OCI-LY1 (cell line): ENCODE data around the gene FUT8.

ENCODE experiments used
- CTCF ChIP-seq: fragments of 200-600 bp; sonication (generic), shearing (Covaris generic); IDR thresholded peaks from 2 replicates; pipeline ENCODE4 v1.5.1; 2017; ENCODE audit warnings: mild to moderate bottlenecking, antibody characterized with exemption, low read length, moderate library complexity, mixed read lengths
- EZH2 ChIP-seq: fragments of 200-600 bp; sonication (generic), shearing (Covaris generic); IDR thresholded peaks from 2 replicates; pipeline ENCODE4 v1.8.0; 2017; ENCODE audit warnings: borderline replicate concordance, mixed run types, mild to moderate bottlenecking, antibody characterized with exemption, low read length, moderate library complexity, mixed read lengths

DNA sequence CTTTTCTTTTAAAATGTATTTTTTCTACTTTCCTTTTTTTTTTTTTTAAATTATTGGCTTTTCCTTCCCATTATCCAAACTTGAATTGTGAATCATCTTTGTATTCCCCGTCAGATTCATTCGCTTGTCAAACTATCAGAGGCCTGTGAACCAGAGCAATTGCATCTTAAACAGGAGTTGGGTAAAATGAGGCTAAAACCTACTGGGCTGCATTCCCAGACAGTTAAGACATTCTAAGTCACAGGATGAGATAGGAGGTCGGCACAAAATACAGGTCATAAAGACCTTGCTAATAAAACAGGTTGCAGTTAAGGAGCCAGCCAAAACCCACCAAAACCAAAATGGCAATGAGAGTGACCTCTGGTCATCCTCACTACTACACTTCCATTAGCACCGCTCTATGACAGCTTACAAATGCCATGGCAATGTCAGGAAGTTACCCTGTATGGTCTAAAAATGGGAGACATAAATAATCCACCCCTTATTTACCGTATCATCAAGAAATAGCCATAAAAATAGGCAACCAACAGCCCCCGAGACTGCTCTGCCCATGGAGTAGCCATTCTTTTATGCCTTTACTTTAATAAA lies 19.9 kb downstream of the FUT8 start:
- TF ChIP-seq CTCF, result no peak
- no peak for TF ChIP-seq EZH2
